Right atrium auricular region (tissue), 2 donors: ENCODE data around the gene AASDH. TPM values are rescaled to one million over a fixed set of nuclear protein-coding genes. Genes with fewer than 3 reads are reported as not detected.

Experiments
- DNase-seq: peaks from one replicate; pipeline ENCODE4 v3.0.0-alpha.2; 2019; ENCODE audit warnings: low spot score
- H3K27ac ChIP-seq, 2 donors: fragments of 200-600 bp; sonication (generic); 1 replicate in 1 of 2; 2 replicates in 1 of 2; pipeline ENCODE4 v1.5.1; 2016 to 2019
- H3K27me3 ChIP-seq, 2 donors: fragments of 200-600 bp; sonication (generic); one replicate each; pipeline versions ENCODE4 v1.5.1 to v1.6.0; 2017 to 2019
- H3K36me3 ChIP-seq: fragments of 200-600 bp; sonication (generic); one replicate; pipeline ENCODE4 v1.5.1; 2016
- H3K4me1 ChIP-seq, 2 donors: fragments of 200-600 bp; sonication (generic); one replicate each; pipeline versions ENCODE4 v1.5.1 to v1.6.0; 2017 to 2019
- H3K4me3 ChIP-seq, 2 donors: fragments of 200-600 bp; sonication (generic); 1 replicate in 1 of 2; 2 replicates in 1 of 2; pipeline ENCODE4 v1.5.1; 2017 to 2019; ENCODE audit warnings: mild to moderate bottlenecking in 1 of 2, moderate library complexity in 1 of 2
- H3K9me3 ChIP-seq, 2 donors: fragments of 200-600 bp; sonication (generic); one replicate each; pipeline ENCODE4 v1.5.1; 2019
- CTCF ChIP-seq, 2 donors: fragments of 200-600 bp; sonication (generic); IDR thresholded peaks; one replicate each; pipeline ENCODE4 v1.5.1; 2019; ENCODE audit warnings: antibody characterized with exemption in 2 of 2
- total RNA-seq, 2 donors: library from RNA; depleted of rRNA; stranded (reverse); fragments of >200 nt; gene quantifications; one replicate each; pipeline ENCODE4 v1.1.0, GENCODE V29; 2016

Gene AASDH
- total RNA-seq, 2 donors from 2014 or later: 4.8 to 5.4 TPM

- TF ChIP-seq CTCF (IDR thresholded peaks at IDR 0.05): no peak
- no peaks in the 10 kb centered on the region for H3K9me3 ChIP-seq
- DNase-seq: no peak
- no peak overlapping the region for H3K4me3 ChIP-seq
- no peaks in the 10 kb centered on the region for H3K27me3 ChIP-seq
- H3K27ac ChIP-seq: no peak overlapping the region
- peaks cover 0 to 9% of the 10 kb centered on the region in 2 donors for H3K4me1 ChIP-seq
- no peaks in the 10 kb centered on the region for H3K36me3 ChIP-seq
These were observed 21.7 kb upstream of the AASDH start for GRCh38 chr4:56408978-56409377.

- no peak overlapping the region for H3K27ac ChIP-seq
- no peaks in the 10 kb centered on the region for H3K27me3 ChIP-seq
- peaks cover 0 to 9% of the 10 kb centered on the region in 2 donors for H3K4me1 ChIP-seq
- DNase-seq: no peak
- TF ChIP-seq CTCF (IDR thresholded peaks at IDR 0.05): no peak
- no peak overlapping the region for H3K4me3 ChIP-seq
- no peaks in the 10 kb centered on the region for H3K36me3 ChIP-seq
- H3K9me3 ChIP-seq: no peaks in the 10 kb centered on the region
These were observed 18.9 kb upstream of the AASDH start for GRCh38 chr4:56406151-56406550.

GRCh38 chr4:56405016-56405415, 17.7 kb upstream of the AASDH start:
- no peaks in the 10 kb centered on the region for H3K36me3 ChIP-seq
- TF ChIP-seq CTCF (IDR thresholded peaks at IDR 0.05): no peak
- no peaks in the 10 kb centered on the region for H3K9me3 ChIP-seq
- H3K4me3 ChIP-seq: no peak overlapping the region
- H3K27ac ChIP-seq: no peak overlapping the region
- peaks cover 0 to 8% of the 10 kb centered on the region in 2 donors for H3K4me1 ChIP-seq
- H3K27me3 ChIP-seq: no peaks in the 10 kb centered on the region
- no peak for DNase-seq

- no peaks in the 10 kb centered on the region for H3K4me1 ChIP-seq
- no peak for DNase-seq
- no peaks in the 10 kb centered on the region for H3K36me3 ChIP-seq
- no peak overlapping the region for H3K4me3 ChIP-seq
- H3K27me3 ChIP-seq: no peaks in the 10 kb centered on the region
- no peaks in the 10 kb centered on the region for H3K9me3 ChIP-seq
- no peak for TF ChIP-seq CTCF (IDR thresholded peaks at IDR 0.05)
- H3K27ac ChIP-seq: no peak overlapping the region
These were observed 13.3 kb upstream of the AASDH start for GRCh38 chr4:56400560-56400959.

GRCh38 chr4:56391270-56391669, 4.0 kb upstream of the AASDH start:
- Histone ChIP-seq H3K9me3 (no peaks in the 10 kb centered on the region), H3K4me3 (no peak overlapping the region), H3K27me3 (no peaks in the 10 kb centered on the region), H3K36me3 (no peaks in the 10 kb centered on the region), H3K27ac (no peak overlapping the region), H3K4me1 (peaks cover 0 to 18% of the 10 kb centered on the region in 2 donors)
- no peak for DNase-seq
- TF ChIP-seq CTCF (IDR thresholded peaks at IDR 0.05): no peak

DNA sequence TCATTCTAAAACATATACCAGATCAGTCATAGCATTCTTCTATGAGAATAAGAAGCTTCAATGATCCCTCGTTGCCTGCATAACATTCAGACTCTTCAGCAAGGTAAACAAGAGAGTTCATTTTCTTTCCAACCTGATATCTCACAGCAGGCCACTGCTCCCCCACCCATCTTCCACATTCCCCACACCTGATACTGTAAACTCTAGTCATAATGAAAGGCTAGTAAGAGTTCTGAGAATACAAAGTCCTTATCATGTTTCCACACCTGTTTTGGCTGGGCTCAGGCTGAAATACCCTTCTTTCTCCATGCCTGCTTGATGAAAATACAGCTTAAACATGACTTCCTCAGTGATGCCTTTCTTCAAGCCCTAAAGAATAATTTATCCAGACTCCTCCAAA, 2.3 kb upstream of the AASDH start:
- DNase-seq: no peak
- no peaks in the 10 kb centered on the region for H3K27me3 ChIP-seq
- no peaks in the 10 kb centered on the region for H3K36me3 ChIP-seq
- H3K4me3 ChIP-seq: no peak overlapping the region
- no peak overlapping the region for H3K27ac ChIP-seq
- H3K9me3 ChIP-seq: no peaks in the 10 kb centered on the region
- TF ChIP-seq CTCF (IDR thresholded peaks at IDR 0.05): no peak
- peaks cover 0 to 22% of the 10 kb centered on the region in 2 donors for H3K4me1 ChIP-seq
